Measurements from ENCODE around the gene NMNAT2. TPM values are rescaled to one million over a fixed set of nuclear protein-coding genes. Genes with fewer than 3 reads are reported as not detected.

The NMNAT2 gene
- total and polyA plus RNA-seq, 2 of the 13 experiments (the other 11 are each of a cell fraction or from before 2014, with no cell fraction given): not detected

GRCh38 chr1:183284086-183284485 is 134.1 kb downstream of the NMNAT2 start (continued):
- no peak for TF ChIP-seq SKIL (CRISPR knock-in tag; IDR thresholded peaks at IDR 0.05; ENCODE audit: borderline replicate concordance)
- no peak for TF ChIP-seq MTF1 (CRISPR knock-in tag; IDR thresholded peaks at IDR 0.05)
- TF ChIP-seq HOXD1 (CRISPR knock-in tag; IDR thresholded peaks at IDR 0.05): no peak
- TF ChIP-seq ZNF143 (CRISPR knock-in tag; IDR thresholded peaks at IDR 0.05): no peak

GRCh38 chr1:183283286-183283685 is 134.9 kb downstream of the NMNAT2 start:
- Histone ChIP-seq H3K4me2 (ENCODE audit: low read depth, low read length) (no peak overlapping the region), H3K9me3 (ENCODE audit: low read length) (no peaks in the 10 kb centered on the region), H3K9ac (ENCODE audit: insufficient read depth, low read depth, low read length) (no peak overlapping the region), H3K4me1 (ENCODE audit: insufficient read depth, low read length) (no peaks in the 10 kb centered on the region), H3K36me3 (replicated peaks in 1 of 2; ENCODE audit: control insufficient read depth in 1 of 2, insufficient read depth in 2 of 2, low read length in 2 of 2) (no peaks in the 10 kb centered on the region), H3K27ac (ENCODE audit: extremely low read length, insufficient read depth, low read length) (no peak overlapping the region), H4K20me1 (ENCODE audit: insufficient read depth, low read length) (no peaks in the 10 kb centered on the region), H2AFZ (ENCODE audit: low read length) (no peak overlapping the region), H3K79me2 (ENCODE audit: insufficient read depth, low read length) (no peaks in the 10 kb centered on the region), H3K27me3 (ENCODE audit: control insufficient read depth in 1 of 2, insufficient read depth in 2 of 2, low read length in 2 of 2) (peaks cover 4 to 33% of the 10 kb centered on the region in 2 experiments; a peak in 3 of 5 replicates), H3K4me3 (replicated peaks in 1 of 3; ENCODE audit: insufficient read depth in 1 of 3, low read depth in 2 of 3, low read length in 3 of 3) (no peak overlapping the region)
- POLR2A ChIA-PET: no interaction called here
- in situ Hi-C loops (cut with HindIII; ENCODE audit: extremely low pct_ligation_motif_present, low pct_unique_long_range_greater_than_20kb) (loop anchor here (5.0 to 25.0 kb wide), 2 partner anchors 279 to 339 kb away; no protein-coding TSS in a partner anchor), intact Hi-C loops (cut with micrococcal nuclease; ENCODE audit: unreplicated experiment) (no loop called here)
- CTCF ChIA-PET (ENCODE audit: low intra/inter-chr PET ratio, low total read pairs): no interaction called here
- TF ChIP-seq HIVEP1 (CRISPR knock-in tag; IDR thresholded peaks at IDR 0.05) (no peak), ZNF558 (CRISPR knock-in tag; IDR thresholded peaks at IDR 0.05; ENCODE audit: borderline replicate concordance) (no peak), FIP1L1 (IDR thresholded peaks at IDR 0.05; ENCODE audit: borderline replicate concordance, insufficient read depth, low read depth, low read length) (no peak), CEBPB (IDR thresholded peaks at IDR 0.05; ENCODE audit: borderline replicate concordance, low read depth, low read length) (no peak), ARID4A (CRISPR knock-in tag; IDR thresholded peaks at IDR 0.05; ENCODE audit: borderline replicate concordance) (no peak), NR2F2 (IDR thresholded peaks at IDR 0.05; ENCODE audit: borderline replicate concordance, low read depth) (no peak), ZNF138 (CRISPR knock-in tag; IDR thresholded peaks at IDR 0.05; ENCODE audit: low read depth) (no peak), SNAI1 (CRISPR knock-in tag; IDR thresholded peaks at IDR 0.05; ENCODE audit: borderline replicate concordance) (no peak), RCOR2 (CRISPR knock-in tag; IDR thresholded peaks at IDR 0.05) (no peak)
- FAIRE-seq (no peak), ATAC-seq (no peak), DNase-seq (ENCODE audit: low spot score) (no peak)
- WGBS (ENCODE audit: low lambda C conversion rate): 19% methylated on average over 5 of the region's 5 CpGs
- no TSS peak for BruUV-seq (replicated peaks)

Measured in HepG2 (cell line).